Kidney glomerular epithelial cell (primary cell): ENCODE measurements around the gene SGSH.
"Not testable (repeated sequence)": the region's sequence is repeated elsewhere in the genome, so short reads cannot be mapped to it uniquely, and the experiment has no call there.

ENCODE experiments used
- DNase-seq: peaks from one replicate; lab custom pipeline; 2025; lab: John Stamatoyannopoulos, UW

SGSH gene

DNA sequence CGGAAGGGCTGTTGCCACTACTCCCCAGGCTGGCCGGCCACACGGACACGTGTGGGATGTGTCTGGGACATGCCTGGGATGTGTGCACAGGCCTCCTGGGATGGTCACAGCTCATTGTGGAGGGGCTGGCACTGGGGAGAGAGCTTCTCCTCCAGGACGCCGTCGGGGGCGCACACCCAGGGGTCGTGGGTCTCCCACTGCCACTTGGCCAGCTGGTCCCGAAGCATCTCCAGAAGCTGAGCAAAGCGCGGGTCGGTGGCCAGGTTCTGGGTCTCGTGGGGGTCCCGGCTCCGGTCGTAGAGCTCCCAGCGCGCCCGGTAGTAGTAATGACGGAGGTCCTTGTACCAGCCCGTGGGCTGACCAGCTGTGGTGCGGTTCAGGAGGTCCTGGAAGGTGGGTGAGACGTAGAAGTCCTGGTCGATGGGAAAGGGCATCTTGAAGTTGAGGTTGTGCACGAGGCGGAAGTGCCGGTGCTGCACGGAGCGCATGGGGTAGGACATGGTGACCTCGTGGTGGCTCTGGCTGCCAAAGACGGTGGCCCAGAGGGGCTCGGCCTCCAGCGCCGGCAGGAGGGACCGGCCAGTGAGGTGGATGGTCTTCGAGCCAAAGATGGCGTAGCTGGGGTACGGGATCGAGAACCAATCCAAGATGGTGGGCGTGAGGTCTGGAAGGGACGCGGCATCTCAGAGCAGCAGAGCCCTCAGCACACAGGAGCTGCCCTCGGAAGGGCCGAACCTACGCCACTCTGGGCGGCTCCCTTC is 9.6 kb downstream of the SGSH start:
- no peak for DNase-seq

DNA sequence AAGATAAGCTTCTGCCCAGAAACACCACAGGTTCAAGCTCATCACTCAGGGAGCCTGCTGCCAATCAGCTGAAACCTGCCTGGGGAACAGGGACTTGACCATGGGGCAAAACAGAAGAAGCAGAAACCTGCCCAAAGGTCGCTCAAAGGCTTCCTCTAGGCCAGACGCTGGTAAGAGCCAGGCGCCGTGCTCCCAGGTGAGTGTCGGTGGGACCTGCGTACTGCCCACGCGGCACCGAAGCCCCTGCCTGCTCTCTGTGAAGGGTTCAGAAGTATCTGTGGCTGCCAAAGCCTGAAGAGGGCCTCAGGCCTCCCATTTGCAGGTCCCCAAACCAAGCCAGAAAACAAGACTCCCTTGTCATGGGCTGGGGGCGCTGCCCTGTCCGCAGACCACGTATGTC is 10.4 kb downstream of the SGSH start:
- no peak for DNase-seq

DNA sequence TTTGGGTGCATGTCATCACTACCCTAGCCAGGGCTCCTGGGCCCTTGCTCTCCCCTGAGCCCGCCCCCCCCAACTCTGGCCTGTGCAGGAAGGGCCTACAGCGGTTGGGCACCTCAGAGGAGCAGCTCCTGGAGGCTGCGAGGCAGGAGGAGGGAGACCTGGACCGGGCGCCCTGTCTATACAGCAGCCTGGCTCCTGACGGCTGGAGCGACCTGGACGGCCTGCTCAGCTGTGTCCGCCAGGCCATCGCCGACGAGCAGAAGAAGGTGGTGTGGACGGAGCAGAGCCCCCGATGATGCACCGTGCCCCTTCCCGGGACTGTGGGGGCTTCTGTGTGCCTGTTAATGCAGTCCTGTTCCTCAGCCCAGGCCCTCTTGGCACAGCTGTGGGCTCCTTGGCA is 12.1 kb downstream of the SGSH start:
- DNase-seq = no peak

DNA sequence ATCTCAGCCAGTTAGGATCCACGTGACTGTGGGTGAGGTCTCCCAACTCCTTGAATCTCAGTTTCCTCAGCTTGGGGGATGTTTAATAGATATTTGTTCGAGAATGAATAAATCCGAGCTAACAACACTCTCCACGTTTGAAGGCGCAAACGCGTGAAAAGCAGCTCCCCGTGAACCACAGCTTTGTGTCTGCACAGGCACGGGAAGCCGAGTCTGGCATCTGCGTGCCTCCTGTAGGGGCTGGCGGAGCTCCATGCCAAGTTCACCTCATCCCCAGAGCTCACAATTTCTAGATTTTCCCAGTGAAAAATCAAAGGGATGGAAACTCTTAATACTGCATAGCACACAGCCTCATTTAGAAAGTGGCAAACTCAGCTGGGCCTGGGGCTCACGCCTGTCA is 14.3 kb downstream of the SGSH start:
- DNase-seq = no peak

DNA sequence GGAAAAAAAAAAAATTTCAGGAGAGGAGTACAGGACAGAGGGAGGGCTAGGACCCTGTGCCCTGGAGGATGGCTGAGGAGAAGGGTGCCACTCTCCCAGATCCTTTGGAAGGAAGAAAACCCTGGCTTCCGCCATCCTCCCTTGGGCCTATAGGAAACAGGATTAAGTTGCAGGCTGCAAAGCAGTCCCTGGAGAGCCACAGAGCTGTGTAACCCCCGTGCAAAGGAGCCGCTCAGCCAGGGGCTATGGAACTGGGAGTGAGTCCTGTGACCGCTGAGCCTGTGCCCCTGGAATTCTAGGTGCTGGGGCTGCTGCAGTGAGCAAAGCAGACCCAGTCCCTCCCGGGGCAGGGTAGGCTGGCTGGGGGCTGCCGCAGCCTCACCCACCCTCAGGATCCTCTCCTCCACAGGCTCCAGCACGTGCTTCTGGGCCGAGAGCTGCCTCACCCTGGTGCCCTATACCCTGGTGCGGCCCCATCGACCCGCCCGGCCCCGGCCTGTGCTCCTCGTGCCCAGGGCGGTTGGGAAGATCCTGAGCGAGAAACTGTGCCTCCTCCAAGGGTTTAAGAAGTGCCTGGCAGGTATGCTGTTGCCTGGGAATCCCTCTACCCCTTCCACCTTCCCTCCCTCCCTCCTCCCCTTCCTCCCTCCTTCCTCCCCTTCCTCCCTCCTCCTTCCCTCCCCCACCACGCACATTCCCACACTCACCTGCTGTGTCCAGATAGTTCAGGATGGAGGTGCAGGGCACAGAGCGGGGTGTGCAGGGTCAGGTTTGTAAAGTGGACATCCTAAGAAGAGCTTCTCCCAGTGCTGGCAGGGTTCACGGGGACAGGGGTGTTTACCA is 15.3 kb downstream of the SGSH start:
- DNase-seq = no peak

DNA sequence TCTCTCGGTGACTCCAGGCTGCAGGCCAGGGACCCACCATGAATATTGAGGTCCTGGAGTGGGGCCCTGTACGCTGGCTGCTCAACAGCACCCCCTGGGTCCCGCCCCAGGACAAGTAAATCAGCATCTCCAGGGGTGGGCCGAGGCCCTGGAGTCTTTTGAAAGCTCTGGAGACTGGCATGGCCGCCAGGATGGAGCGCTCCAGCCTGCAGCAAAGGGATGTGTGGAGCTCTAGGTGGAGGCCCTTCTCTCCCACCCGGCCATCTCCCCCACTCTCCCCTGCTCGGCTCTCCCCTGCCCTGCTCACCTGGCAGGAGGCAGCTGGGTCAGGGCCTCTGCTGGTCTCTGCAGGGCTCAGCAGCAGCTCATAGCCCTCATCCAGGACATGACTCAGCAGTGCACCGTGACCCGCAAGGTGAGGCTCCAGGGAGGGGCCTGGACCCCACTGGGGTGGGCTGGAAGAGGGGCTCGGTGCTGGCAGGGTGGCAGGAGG is 16.6 kb downstream of the SGSH start:
- DNase-seq = no peak

DNA sequence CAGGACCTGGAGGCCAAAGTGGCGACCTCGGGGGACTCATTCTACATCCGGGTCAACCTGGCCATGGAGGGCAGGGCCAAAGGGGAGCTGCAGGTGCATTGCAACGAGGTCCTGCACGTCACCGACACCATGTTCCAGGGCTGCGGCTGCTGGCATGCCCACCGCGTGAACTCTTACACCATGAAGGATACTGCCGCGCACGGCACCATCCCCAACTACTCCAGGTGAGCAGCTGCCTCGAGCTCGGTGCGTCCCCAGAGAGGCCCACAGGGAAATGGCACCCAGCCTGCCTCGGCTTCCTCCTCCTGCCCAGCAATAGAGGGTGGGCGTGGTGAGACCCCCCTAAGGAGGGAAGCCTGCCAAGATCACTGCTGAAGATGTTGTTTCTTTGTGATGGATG is 17.9 kb downstream of the SGSH start:
- DNase-seq = no peak

DNA sequence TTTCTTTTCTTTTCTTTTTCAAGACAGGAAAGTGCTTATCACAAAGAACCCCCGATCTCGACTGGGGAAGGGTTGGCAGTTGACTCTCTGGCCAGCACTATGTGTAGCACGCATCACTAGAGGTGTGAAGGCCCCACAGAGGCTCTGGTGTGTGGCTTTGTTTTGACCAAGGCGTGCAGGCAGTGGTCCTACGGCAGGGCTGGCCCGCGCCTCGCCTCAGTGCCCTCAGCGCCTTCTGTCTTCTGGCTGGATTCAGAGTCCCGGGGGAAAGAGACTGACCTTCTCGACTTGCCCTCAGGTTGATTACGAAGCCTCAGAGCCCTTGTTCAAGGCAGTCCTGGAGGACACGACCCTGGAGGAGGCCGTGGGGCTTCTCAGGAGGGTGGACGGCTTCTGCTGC is 18.7 kb downstream of the SGSH start:
- no peak for DNase-seq

DNA sequence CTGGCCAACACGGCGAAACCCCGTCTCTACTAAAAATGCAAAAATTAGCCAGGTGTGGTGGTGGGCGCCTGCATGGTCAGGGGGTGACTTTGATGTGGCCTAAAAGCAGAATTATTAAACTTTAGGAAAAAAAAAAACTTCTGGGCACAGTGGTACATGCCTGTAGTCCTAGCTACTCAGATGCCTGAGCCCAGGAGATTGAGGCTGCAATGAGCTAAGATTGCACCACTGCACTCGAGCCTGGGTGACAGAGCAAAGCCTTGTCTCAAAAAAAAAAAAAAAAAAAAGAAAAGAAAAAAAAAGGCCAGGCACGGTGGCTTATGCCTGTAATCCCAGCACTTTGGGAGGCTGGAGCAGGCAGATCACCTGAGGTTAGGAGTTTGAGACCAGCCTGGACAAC is 20.8 kb downstream of the SGSH start:
- DNase-seq = not testable (repeated sequence)

DNA sequence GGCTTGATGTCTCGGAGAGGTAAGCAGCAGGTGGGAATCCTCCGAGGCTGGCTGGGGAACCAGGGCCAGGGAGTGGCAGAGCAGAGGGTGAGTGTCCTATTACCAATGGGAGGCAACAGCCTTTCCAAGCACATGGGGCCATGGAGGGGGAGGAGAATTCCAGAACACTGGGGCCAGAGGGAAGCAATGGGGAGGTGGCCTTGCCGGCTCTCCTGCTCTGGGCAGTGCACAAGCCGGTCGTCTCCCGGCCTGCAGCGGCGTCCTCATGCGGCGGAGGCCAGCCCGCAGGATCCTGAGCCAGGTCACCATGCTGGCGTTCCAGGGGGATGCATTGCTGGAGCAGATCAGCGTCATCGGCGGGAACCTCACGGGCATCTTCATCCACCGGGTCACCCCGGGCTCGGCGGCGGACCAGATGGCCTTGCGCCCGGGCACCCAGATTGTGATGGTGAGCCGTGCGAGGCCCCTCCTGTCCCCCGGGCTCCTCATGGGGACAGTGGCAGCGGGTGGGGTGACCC is 21.9 kb downstream of the SGSH start:
- DNase-seq = no peak

DNA sequence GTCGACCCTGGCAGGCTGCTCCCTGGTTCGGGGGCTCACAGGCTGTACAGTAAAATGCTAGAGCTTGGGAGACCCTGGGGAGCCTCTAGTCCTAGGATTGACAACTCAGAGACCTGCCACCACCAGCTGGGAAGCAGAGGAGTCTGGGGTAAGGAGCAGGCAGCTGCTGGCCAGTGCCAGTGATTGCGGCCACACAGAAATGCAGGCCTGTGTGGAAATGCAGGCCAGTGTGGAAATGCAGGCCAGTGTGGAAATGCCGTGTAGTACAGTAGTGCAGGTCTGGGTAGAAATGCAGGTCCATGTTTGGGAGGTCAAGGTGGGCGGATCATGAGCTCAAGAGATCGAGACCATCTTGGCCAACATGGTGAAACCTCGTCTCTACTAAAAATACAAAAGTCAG is 23.5 kb downstream of the SGSH start:
- DNase-seq = no peak

DNA sequence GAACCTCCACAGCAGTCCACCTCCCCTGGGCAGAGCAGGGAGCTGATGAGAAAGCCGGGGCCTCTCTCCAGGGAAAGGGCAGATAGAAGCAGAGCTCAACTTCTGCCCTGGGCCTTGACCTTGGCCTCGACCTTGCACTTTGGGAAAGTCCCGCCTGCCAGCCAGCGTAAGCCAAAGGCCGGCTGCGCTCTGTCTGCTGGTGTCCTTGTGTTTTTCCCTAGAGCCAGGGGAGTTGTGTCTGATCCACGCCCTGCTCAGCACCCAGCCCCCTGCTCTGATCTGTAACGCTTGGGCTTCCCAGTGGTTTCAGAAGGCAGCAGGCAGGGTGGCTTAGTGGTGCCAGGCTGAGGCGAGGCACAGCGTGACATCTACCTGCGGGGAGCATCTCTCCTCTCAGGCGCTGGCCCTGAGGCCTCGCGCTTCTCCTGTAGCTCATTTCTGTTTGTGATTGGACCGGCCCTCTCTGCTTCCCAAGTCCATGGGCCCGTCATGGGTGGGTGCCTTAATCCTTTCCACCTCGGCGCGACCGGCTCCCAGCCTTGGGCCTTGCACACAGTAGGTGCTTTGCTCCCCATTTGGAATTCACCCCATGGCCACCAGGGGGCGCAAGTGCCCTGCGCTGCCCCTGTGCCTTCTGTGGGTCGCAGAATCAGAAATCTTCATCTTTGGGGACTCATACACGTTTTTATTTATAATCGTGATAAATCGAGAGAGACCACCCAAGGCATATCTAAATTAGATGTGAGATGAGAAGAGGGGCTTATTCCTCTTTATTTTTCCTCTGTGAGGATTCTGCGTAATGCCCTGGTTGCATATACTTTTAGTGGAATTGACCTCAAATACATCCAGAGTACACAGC is 24.2 kb downstream of the SGSH start:
- no peak for DNase-seq

DNA sequence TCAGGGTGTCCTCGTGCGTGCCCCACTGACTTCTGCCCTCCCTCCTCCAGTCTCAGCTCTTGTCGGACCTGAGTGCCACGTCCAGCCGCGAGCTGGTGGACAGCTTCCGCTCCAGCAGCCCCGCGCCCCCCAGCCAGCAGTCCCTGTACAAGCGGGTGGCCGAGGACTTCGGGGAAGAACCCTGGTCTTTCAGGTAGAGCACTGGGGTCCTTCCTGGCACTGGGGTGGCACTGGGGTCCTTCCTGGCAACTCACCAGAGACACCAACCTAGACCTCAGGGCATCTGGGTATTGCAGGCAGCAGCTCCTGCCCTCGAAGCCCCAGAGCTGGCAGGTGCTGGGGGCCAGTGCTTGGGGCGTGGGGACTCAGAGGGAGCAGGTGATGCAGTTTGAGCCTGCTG is 25.0 kb downstream of the SGSH start:
- DNase-seq = no peak

DNA sequence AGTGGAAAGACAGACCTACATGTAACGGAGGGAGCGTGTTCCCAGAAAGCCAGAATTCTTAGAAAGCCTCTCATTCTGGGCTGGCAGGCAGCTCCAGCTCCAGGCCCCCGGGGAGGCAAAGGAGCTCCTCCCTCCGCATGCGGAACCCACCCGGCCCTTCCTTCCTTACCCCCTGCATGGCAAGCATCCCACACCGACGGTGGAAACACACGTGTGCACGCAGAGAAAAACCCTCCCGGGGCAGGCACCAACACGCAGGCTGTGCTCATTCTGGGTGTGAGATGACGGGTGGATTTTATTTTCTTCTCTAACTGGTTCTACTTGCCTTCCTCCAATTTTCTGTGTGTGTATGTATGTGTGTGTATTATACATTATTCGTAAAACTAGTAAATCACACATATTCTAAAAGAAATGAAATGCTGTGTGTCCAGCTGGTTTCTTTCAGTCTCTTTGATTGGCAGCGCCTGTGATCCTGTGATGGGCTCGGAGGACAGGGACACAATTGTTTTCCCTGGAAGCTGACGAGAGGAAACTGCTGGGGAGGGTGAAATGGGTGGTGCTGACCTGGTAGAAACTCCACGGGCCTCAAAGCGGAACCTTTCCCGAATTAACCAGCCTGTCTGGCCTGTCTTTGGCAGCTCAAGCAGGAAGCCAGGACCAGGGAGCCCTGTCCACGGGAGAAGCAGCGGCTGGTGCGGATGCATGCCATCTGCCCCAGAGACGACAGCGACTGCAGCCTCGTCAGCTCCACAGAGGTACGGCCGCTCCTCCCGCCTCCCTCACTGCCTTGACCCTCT is 28.1 kb downstream of the SGSH start:
- DNase-seq = no peak

DNA sequence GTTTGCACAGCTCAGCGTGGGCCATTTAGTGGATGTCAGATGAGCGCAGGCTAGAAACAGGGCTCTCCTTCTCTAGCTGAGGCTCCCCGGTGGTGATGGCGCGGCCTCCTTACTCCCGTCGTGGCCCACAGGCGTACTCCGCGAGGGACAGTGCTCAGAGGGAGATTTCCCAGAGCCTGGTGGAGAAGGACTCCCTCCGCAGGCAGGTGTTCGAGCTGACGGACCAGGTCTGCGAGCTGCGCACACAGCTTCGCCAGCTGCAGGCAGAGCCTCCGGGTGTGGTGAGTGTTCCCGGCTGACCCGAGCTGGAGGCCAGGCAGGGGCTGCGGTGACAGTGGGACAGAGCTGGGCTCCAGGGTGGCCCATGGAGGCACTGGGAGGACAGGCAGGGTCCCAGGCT is 28.9 kb downstream of the SGSH start:
- no peak for DNase-seq

DNA sequence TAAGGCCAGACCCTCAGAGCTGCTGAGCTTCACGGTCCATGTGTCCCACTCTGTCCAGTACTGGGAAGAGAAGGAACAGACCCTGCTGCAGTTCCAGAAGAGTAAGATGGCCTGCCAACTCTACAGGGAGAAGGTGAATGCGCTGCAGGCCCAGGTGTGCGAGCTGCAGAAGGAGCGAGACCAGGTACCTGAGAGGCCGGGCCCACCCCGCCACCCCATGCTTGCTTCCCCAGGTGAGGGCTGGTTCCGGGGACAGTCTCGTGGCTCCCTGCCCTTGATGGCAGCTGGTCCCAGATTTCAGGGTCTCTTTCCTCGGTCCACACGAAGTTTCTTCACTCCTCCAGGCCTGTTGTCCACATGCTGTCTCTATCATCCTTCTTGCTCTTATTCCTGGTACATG is 29.4 kb downstream of the SGSH start:
- DNase-seq = no peak

DNA sequence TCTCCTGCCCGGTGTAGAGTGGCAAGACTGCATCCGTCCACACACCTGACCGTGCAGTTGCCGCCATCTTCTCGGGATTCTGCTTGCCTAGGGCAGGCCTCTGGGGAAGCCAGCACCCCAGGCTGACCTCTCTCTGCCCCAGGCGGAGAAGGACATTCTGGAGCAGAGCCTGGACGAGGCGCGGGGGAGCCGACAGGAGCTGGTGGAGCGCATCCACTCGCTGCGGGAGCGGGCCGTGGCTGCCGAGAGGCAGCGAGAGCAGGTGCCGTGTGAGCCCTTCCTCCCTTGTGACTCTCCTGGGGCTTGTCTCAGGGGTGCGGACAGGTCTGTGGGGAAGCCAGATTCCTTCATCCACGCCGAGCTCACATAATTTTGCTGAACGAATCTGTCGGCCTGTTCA is 30.5 kb downstream of the SGSH start:
- DNase-seq = no peak

DNA sequence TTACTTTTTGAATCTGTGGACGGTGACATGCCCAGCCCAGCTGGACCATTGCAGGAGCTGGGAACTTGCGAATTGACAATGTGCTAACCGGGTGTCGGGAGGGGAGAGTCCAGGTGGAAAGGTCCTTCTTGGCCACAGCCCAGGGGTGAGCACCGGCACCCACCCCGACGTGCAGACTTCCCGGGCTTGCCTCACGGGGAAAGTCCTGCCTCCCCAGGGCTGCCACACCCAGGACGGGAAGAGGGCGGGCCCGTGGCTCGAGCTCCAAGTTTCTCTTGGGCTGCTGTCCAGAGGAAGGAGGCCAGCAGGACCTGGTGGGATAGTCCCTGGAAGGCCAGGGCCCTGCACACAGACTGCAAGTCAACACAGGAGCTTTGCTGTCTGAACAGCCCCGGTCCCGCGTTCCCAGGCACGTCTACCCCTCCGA is 32.6 kb downstream of the SGSH start:
- no peak for DNase-seq

DNA sequence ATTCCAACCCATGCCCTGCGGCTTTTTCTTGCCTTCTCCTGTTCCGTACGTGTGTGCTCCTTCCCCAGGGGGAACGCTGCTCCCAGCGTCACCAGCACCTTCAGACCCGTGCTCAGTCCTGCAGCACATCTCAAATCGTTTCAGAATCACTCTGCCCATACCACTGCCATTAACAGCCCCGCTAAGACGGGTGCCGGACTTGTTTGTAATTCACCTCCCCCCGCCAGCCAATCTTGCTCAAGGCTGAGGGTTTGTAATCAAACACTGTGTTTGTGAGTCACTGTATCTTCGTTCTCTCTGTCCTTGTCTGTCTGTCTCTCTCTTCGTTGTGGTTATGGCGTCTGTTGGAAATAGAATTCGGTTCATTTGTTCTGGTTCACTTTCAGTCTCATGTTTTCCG is 33.0 kb downstream of the SGSH start:
- no peak for DNase-seq

DNA sequence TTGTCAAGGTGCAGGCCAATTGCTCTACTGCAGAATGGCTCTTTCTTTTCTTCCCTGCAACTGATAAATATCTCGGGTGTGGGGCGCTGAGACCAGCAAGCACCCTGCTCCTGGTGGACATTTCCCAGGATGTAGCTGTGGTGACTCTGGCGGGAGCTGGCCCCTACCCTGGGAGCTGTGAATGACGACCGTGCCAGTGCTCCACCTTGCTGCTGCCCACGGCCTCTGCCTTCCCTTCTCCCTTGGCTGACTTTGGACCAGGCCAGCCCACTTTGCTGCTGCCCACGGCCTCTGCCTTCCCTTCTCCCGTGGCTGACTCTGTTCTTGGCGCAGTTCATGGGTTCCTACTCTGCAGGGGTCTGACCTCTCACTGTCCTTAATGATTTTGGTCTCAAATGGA is 34.2 kb downstream of the SGSH start:
- no peak for DNase-seq

DNA sequence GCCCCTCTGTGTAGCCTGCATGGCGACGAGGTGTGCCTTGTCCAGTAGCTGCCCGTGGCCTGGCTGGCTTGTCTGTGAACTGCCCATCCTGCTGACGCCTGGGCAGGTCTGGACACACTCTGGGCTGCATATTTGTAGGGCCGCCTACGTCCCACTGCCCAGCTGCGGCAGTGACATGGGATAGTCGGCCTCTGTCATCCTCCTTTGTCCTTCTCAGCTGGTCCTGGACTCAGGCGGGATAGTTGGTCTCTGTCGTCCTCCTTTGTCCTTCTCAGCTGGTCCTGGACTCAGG is 35.8 kb downstream of the SGSH start:
- DNase-seq = no peak
